ENCODE measurements around the gene CXCL16.
A peak's percentile ranks its signal among the peaks of the same experiment; 100 is the strongest.

- TF ChIP-seq CTCF (IDR thresholded peaks at IDR 0.05) (no peak), POLR2A (IDR thresholded peaks at IDR 0.05) (peak in 1 of 3 donors; percentile 2)
Measured at GRCh38 chr17:4711661-4712181, 28.0 kb downstream of the CXCL16 start.
